KOPT-K1 (cell line): ENCODE measurements around the gene ZDHHC17.

Experiments
- H3K27ac ChIP-seq: fragments of 200-600 bp; sonication (generic); 2 replicates; pipeline ENCODE4 v1.5.1; 2016; ENCODE audit warnings: antibody characterized with exemption, mild to moderate bottlenecking, low read depth, low read length; ENCODE audit not compliant: poor library complexity, severe bottlenecking
- H3K36me3 ChIP-seq: fragments of 200-600 bp; sonication (generic); 2 replicates; pipeline ENCODE4 v1.5.1; 2017; ENCODE audit warnings: antibody characterized with exemption, mild to moderate bottlenecking, low read length, moderate library complexity; ENCODE audit not compliant: insufficient read depth
- H3K9me3 ChIP-seq: fragments of 200-600 bp; sonication (generic); 2 replicates; pipeline ENCODE4 v1.5.1; 2017; ENCODE audit warnings: antibody characterized with exemption, low read length, mild to moderate bottlenecking; ENCODE audit not compliant: insufficient read depth, poor library complexity, severe bottlenecking

Gene ZDHHC17

GRCh38 chr12:76786986-76787385, 23.1 kb downstream of the ZDHHC17 start:
- Histone ChIP-seq H3K36me3 (no peaks in the 10 kb centered on the region), H3K27ac (no peak overlapping the region), H3K9me3 (no peaks in the 10 kb centered on the region)

- no peak overlapping the region for H3K27ac ChIP-seq
These were observed 23.8 kb downstream of the ZDHHC17 start for GRCh38 chr12:76787689-76788088.

GRCh38 chr12:76789335-76790050, 25.6 kb downstream of the ZDHHC17 start:
- H3K27ac ChIP-seq = no peak overlapping the region
- no peaks in the 10 kb centered on the region for H3K36me3 ChIP-seq
- H3K9me3 ChIP-seq = no peaks in the 10 kb centered on the region

More at GRCh38 chr12:76787689-76788088, 23.8 kb downstream of the ZDHHC17 start:
- H3K9me3 ChIP-seq = no peaks in the 10 kb centered on the region
- H3K36me3 ChIP-seq = no peaks in the 10 kb centered on the region

GRCh38 chr12:76790564-76791552, 26.9 kb downstream of the ZDHHC17 start:
- Histone ChIP-seq H3K27ac (no peak overlapping the region), H3K36me3 (no peaks in the 10 kb centered on the region), H3K9me3 (no peaks in the 10 kb centered on the region)

GRCh38 chr12:76792828-76793227, 28.9 kb downstream of the ZDHHC17 start:
- Histone ChIP-seq H3K27ac (no peak overlapping the region), H3K36me3 (no peaks in the 10 kb centered on the region), H3K9me3 (no peaks in the 10 kb centered on the region)

GRCh38 chr12:76798864-76799263, 34.9 kb downstream of the ZDHHC17 start:
- Histone ChIP-seq H3K9me3 (peaks cover 33% of the 10 kb centered on the region), H3K27ac (no peak overlapping the region), H3K36me3 (peaks cover 43% of the 10 kb centered on the region)

- H3K27ac ChIP-seq = no peak overlapping the region
- peaks cover 33% of the 10 kb centered on the region for H3K9me3 ChIP-seq
- peaks cover 43% of the 10 kb centered on the region for H3K36me3 ChIP-seq
These were observed 35.4 kb downstream of the ZDHHC17 start for GRCh38 chr12:76799362-76799761.

GRCh38 chr12:76802060-76802459, 38.1 kb downstream of the ZDHHC17 start:
- H3K9me3 ChIP-seq = peaks cover 33% of the 10 kb centered on the region
- no peak overlapping the region for H3K27ac ChIP-seq
- peaks cover 61% of the 10 kb centered on the region for H3K36me3 ChIP-seq

- Histone ChIP-seq H3K36me3 (peaks cover 65% of the 10 kb centered on the region), H3K9me3 (peaks cover 33% of the 10 kb centered on the region), H3K27ac (no peak overlapping the region)
These were observed 40.6 kb downstream of the ZDHHC17 start for GRCh38 chr12:76804435-76804976.

GRCh38 chr12:76810671-76811419, 46.9 kb downstream of the ZDHHC17 start:
- H3K27ac ChIP-seq = no peak overlapping the region

GRCh38 chr12:76811976-76812375, 48.1 kb downstream of the ZDHHC17 start:
- Histone ChIP-seq H3K27ac (no peak overlapping the region), H3K9me3 (no peaks in the 10 kb centered on the region), H3K36me3 (peaks cover 67% of the 10 kb centered on the region)

More at GRCh38 chr12:76810671-76811419, 46.9 kb downstream of the ZDHHC17 start:
- Histone ChIP-seq H3K9me3 (no peaks in the 10 kb centered on the region), H3K36me3 (peaks cover 67% of the 10 kb centered on the region)

- Histone ChIP-seq H3K27ac (no peak overlapping the region), H3K36me3 (peaks cover 58% of the 10 kb centered on the region), H3K9me3 (no peaks in the 10 kb centered on the region)
These were observed 49.4 kb downstream of the ZDHHC17 start for GRCh38 chr12:76813265-76813664.

GRCh38 chr12:76813972-76814371, 50.1 kb downstream of the ZDHHC17 start:
- Histone ChIP-seq H3K27ac (no peak overlapping the region), H3K9me3 (no peaks in the 10 kb centered on the region), H3K36me3 (peaks cover 60% of the 10 kb centered on the region)

GRCh38 chr12:76820888-76821482, 57.1 kb downstream of the ZDHHC17 start:
- H3K9me3 ChIP-seq = no peaks in the 10 kb centered on the region
- H3K36me3 ChIP-seq = peaks cover 40% of the 10 kb centered on the region
- H3K27ac ChIP-seq = no peak overlapping the region
